HEK293T (cell line): ENCODE results near the gene SCMH1.

Experiments
- ARNT ChIP-seq: fragments of 450-650 bp; IDR thresholded peaks from 2 replicates; pipeline ENCODE4 v1.6.1; 2017; ENCODE audit warnings: mild to moderate bottlenecking
- BHLHE40 ChIP-seq: fragments of 450-650 bp; IDR thresholded peaks from 2 replicates; pipeline ENCODE4 v1.6.1; 2016; ENCODE audit warnings: mild to moderate bottlenecking, moderate library complexity, borderline replicate concordance
- CTBP1 ChIP-seq: fragments of 450-650 bp; IDR thresholded peaks from 2 replicates; pipeline ENCODE4 v1.6.1; 2016; ENCODE audit warnings: borderline replicate concordance
- FOXA1 ChIP-seq: fragments of 450-650 bp; IDR thresholded peaks from 2 replicates; pipeline ENCODE4 v1.6.1; 2016; ENCODE audit warnings: mild to moderate bottlenecking
- FOXK2 ChIP-seq: fragments of 450-650 bp; IDR thresholded peaks from 2 replicates; pipeline ENCODE4 v1.6.1; 2016; ENCODE audit warnings: mild to moderate bottlenecking
- NFRKB ChIP-seq: fragments of 450-650 bp; IDR thresholded peaks from 2 replicates; pipeline ENCODE4 v1.6.1; 2016; ENCODE audit warnings: mild to moderate bottlenecking, moderate library complexity
- SP1 ChIP-seq: fragments of 450-650 bp; IDR thresholded peaks from 2 replicates; pipeline ENCODE4 v1.6.1; 2017
- ZNF384 ChIP-seq: fragments of 450-650 bp; IDR thresholded peaks from 2 replicates; pipeline ENCODE4 v1.6.1; 2016

DNA sequence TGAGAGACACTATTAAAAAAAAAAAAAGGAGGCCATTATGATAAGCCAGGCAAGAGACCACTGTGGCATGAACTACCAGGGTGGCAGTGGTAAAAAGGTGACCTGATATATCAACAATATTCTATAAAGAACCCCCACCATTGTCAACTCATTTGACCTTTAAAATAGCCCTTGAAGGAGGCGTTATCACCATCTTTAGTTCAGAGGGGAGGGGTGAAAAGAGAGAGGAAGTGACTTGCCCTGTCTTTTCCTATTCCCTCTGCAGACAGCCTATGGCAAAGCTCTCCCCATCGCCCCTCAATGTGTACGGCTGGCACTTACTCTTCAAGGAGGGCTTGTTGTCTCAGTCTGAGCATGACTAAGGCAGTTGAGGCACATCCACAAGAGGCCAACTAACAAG, 208.8 kb downstream of the SCMH1 start:
- TF ChIP-seq FOXK2 = no peak
- TF ChIP-seq SP1 = no peak
- TF ChIP-seq NFRKB = no peak
- TF ChIP-seq FOXA1 = no peak
- no peak for TF ChIP-seq ZNF384
- no peak for TF ChIP-seq ARNT
- TF ChIP-seq CTBP1 = no peak
- no peak for TF ChIP-seq BHLHE40
